Right atrium auricular region (tissue), 2 donors: ENCODE data around the gene CTSL. TPM values are rescaled to one million over a fixed set of nuclear protein-coding genes. Genes with fewer than 3 reads are reported as not detected.

Experiments used
- DNase-seq: peaks from one replicate; pipeline ENCODE4 v3.0.0-alpha.2; 2019; ENCODE audit warnings: low spot score
- H3K27ac ChIP-seq, 2 donors: fragments of 200-600 bp; sonication (generic); 1 replicate in 1 of 2; 2 replicates in 1 of 2; pipeline ENCODE4 v1.5.1; 2016 to 2019
- H3K27me3 ChIP-seq, 2 donors: fragments of 200-600 bp; sonication (generic); one replicate each; pipeline versions ENCODE4 v1.5.1 to v1.6.0; 2017 to 2019
- H3K36me3 ChIP-seq: fragments of 200-600 bp; sonication (generic); one replicate; pipeline ENCODE4 v1.5.1; 2016
- H3K4me1 ChIP-seq, 2 donors: fragments of 200-600 bp; sonication (generic); one replicate each; pipeline versions ENCODE4 v1.5.1 to v1.6.0; 2017 to 2019
- H3K4me3 ChIP-seq, 2 donors: fragments of 200-600 bp; sonication (generic); 1 replicate in 1 of 2; 2 replicates in 1 of 2; pipeline ENCODE4 v1.5.1; 2017 to 2019; ENCODE audit warnings: mild to moderate bottlenecking in 1 of 2, moderate library complexity in 1 of 2
- H3K9me3 ChIP-seq, 2 donors: fragments of 200-600 bp; sonication (generic); one replicate each; pipeline ENCODE4 v1.5.1; 2019
- CTCF ChIP-seq, 2 donors: fragments of 200-600 bp; sonication (generic); IDR thresholded peaks; one replicate each; pipeline ENCODE4 v1.5.1; 2019; ENCODE audit warnings: antibody characterized with exemption in 2 of 2
- total RNA-seq, 2 donors: library from RNA; depleted of rRNA; stranded (reverse); fragments of >200 nt; gene quantifications; one replicate each; pipeline ENCODE4 v1.1.0, GENCODE V29; 2016

CTSL gene
- total RNA-seq, 2 donors from 2014 or later, result 122 to 169 TPM

GRCh38 chr9:87771316-87772006 is 45.5 kb downstream of the CTSL start:
- H3K4me3 ChIP-seq, result peak overlapping the region; percentile 8 to 29
- no peaks in the 10 kb centered on the region for H3K9me3 ChIP-seq
- no peaks in the 10 kb centered on the region for H3K36me3 ChIP-seq
- H3K27me3 ChIP-seq, result no peaks in the 10 kb centered on the region
- no peak for TF ChIP-seq CTCF (IDR thresholded peaks at IDR 0.05)
- H3K27ac ChIP-seq, result no peak overlapping the region
- no peak for DNase-seq
- H3K4me1 ChIP-seq, result peaks cover 0 to 4% of the 10 kb centered on the region in 2 donors

- no peak for TF ChIP-seq CTCF (IDR thresholded peaks at IDR 0.05)
- Histone ChIP-seq H3K4me3 (no peak overlapping the region), H3K4me1 (no peaks in the 10 kb centered on the region), H3K9me3 (no peaks in the 10 kb centered on the region), H3K27ac (no peak overlapping the region), H3K27me3 (no peaks in the 10 kb centered on the region), H3K36me3 (no peaks in the 10 kb centered on the region)
- DNase-seq, result no peak
These were observed 50.8 kb downstream of the CTSL start for GRCh38 chr9:87776481-87777379.

DNA sequence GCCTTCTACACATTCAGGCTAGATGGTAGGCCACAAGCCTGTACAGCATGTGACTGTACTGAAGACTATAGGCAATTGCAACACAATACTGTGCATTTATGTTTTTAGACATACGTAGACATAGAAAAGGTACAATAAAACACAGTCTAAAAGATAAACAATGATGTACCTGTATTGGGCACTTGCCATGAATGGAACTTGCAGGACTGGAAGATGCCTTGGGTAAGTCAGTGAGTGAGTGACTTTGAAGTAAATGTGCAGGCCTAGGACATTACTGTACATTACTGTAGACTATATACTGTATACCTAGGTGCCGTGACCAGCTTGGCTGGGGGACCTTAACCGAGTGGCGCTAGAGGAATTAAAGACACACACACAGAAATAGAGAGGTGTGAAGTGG is 53.1 kb downstream of the CTSL start:
- H3K4me3 ChIP-seq, result no peak overlapping the region
- H3K27ac ChIP-seq, result no peak overlapping the region
- no peaks in the 10 kb centered on the region for H3K4me1 ChIP-seq
- TF ChIP-seq CTCF (IDR thresholded peaks at IDR 0.05), result no peak
- H3K36me3 ChIP-seq, result no peaks in the 10 kb centered on the region
- no peaks in the 10 kb centered on the region for H3K9me3 ChIP-seq
- DNase-seq, result no peak
- H3K27me3 ChIP-seq, result no peaks in the 10 kb centered on the region

Other genes starting within 250 kb of the CTSL start
- gene DAPK1, start 228.3 kb upstream of the CTSL start, total RNA-seq, result 10 to 100 TPM; 10.1 to 23.0 TPM
- gene SPATA31E1, start 156.8 kb downstream of the CTSL start, total RNA-seq, result not detected
- gene SPATA31C1, start 191.8 kb downstream of the CTSL start, total RNA-seq, result not detected
- gene CDK20, start 248.4 kb downstream of the CTSL start, total RNA-seq, result 1 to 10 TPM; 4.4 to 5.2 TPM